ENCODE results near the gene UBTD2.

UBTD2 gene

DNA sequence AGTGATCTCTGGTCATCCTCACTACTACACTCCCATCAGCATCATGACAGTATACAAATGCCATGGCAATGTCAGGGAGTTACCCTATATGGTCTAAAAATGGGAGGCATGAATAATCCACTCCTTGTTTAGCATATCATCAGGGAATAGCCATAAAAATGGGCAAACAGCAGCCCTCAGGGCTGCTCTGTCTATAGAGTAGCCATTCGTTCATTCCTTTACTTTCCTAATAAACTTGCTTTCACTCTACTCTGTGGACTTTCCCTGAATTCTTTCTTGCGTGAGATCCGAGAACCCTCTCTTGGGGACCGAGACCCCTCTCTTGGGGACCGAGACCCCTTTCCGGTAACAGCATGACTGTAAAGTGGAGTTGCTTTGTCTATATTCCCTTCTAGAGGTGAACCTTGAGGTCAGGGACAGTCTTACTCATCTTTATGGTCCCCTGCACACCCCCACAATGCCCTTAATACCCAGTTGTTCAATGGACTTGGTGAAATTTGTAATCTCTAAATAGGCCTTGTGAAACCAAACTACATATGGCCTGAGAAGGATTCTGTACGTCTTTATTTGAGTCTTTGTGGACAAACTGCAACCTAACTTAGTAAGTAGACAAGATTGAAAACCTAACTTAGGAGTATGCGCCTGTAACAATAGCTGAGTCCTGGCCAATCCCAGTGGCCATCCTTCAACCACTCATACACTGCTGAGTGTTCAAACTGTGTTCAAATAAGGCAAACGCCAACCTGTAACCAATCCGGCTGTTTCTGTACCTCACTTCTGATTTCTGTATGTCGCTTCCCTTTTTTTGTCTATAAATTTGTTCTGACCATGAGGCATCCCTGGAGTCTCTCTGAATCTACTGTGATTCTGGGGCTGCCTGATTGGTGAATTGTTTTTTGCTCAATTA is 32.3 kb upstream of the UBTD2 start:
- no peak for TF ChIP-seq ZFX (IDR thresholded peaks at IDR 0.05; ENCODE audit: borderline replicate concordance)
- no peak overlapping the region for H3K27ac ChIP-seq

DNA sequence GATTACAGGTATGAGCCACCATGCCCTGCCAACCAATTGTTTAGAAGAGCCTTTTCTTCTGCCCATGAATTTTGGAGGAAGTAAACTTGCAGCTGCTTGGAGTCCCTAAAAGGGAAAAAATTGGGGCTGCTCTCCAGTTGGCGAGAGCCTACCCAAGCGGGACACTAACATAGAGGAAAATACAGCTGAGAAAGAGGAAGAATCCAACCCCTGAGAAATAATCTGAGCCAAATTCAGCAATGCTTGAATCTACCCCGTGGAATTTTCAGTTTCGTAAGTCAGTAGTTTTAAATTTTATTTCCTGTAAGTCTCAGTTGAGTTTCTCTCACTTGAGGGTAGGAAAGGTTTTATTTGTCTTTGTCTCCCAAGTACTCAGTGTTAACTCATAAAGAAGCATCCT is 30.4 kb upstream of the UBTD2 start:
- TF ChIP-seq CTCF (IDR thresholded peaks at IDR 0.05) (no peak), ZFX (IDR thresholded peaks at IDR 0.05; ENCODE audit: borderline replicate concordance) (no peak)
- no peak overlapping the region for H3K27ac ChIP-seq

GRCh38 chr5:172312286-172312685 is 28.7 kb upstream of the UBTD2 start:
- TF ChIP-seq CTCF (IDR thresholded peaks at IDR 0.05) (no peak), ZFX (IDR thresholded peaks at IDR 0.05; ENCODE audit: borderline replicate concordance) (no peak)
- H3K27ac ChIP-seq: no peak overlapping the region

GRCh38 chr5:172311605-172312004 is 28.0 kb upstream of the UBTD2 start:
- no peak overlapping the region for H3K27ac ChIP-seq
- no peak for TF ChIP-seq ZFX (IDR thresholded peaks at IDR 0.05; ENCODE audit: borderline replicate concordance)
- TF ChIP-seq CTCF (IDR thresholded peaks at IDR 0.05): no peak

DNA sequence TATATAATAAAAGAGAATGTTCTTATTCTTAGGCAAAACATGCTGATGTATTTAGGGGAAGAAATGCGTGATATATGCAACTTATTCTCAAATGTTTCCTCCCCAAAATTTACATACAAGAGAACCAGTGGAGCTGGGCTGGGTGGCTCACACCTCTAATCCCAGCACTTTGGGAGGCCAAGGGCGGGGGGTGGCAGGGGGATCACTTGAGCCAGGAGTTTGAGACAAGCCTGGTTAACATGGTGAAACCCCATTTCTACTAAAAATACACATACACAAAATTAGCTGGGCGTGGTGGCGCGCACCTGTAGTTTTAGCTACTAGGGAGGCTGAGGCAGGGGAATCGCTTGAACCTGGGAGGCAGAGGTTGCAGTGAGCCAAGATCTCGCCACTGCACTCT is 27.5 kb upstream of the UBTD2 start:
- H3K27ac ChIP-seq: no peak overlapping the region

GRCh38 chr5:172305380-172305779 is 21.8 kb upstream of the UBTD2 start:
- TF ChIP-seq CTCF (IDR thresholded peaks at IDR 0.05) (no peak), ZFX (IDR thresholded peaks at IDR 0.05; ENCODE audit: borderline replicate concordance) (no peak)
- no peak overlapping the region for H3K27ac ChIP-seq

More for the DNA sequence above, 27.5 kb upstream of the UBTD2 start:
- TF ChIP-seq CTCF (IDR thresholded peaks at IDR 0.05): no peak
- TF ChIP-seq ZFX (IDR thresholded peaks at IDR 0.05; ENCODE audit: borderline replicate concordance): no peak

DNA sequence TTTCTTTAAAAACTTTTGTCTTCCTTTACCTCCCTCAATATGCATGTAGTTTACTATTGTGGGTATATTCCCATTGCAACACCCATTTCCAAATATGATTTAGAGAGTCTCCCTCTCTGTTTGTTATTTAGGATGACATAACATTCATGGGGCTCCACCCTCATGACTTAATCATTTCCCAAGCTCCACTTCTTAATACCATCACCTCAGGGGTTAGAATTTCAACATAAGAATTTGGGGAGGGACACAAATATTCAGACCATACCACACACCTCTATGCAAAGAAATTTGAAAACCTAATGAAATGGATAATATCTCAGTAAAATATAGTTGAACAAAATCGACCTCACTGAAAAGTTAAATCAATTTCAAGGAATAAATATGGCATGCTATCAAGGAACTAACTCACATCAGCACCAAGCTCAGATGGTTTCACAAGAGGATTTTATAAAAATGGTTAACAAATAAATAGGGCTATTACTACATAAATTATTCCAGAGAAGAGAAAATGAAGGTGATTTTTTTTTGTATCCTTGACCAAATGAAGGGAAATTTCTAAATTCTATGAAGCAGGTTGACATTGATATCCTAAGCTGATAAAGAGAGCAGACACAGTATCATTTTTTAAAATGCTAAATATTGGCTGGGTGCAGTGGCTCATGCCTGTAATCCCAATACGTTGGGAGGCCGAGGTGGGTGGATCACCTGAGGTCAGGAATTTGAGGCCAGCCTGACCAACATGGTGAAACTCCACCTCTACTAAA is 20.2 kb upstream of the UBTD2 start:
- TF ChIP-seq CTCF (IDR thresholded peaks at IDR 0.05): no peak
- TF ChIP-seq ZFX (IDR thresholded peaks at IDR 0.05; ENCODE audit: borderline replicate concordance): no peak

More for the DNA sequence above, 20.2 kb upstream of the UBTD2 start:
- H3K27ac ChIP-seq: no peak overlapping the region
